ENCODE data around the gene RNF31.

DNA sequence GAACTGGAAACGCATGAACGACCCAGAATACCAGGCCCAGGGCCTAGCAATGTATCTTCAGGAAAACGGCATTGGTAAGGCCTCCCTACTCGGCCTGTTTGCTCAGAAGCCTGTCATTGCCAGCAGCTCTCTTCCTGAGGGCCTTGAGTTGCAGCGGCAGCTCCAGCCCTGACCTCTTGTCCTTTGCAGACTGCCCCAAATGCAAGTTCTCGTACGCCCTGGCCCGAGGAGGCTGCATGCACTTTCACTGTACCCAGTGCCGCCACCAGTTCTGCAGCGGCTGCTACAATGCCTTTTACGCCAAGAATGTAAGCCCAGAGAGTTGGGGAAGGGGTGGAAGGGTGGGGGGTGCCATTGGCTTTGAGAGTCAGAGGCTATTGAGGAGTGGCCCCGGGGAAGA is 10.0 kb downstream of the RNF31 start:
- TF ChIP-seq RAD21 (conservative IDR thresholded peaks at IDR 0.05 in 1 of 2, IDR thresholded peaks at IDR 0.05 in 1 of 2) (no peak), RFX5 (IDR thresholded peaks at IDR 0.05) (no peak), POLR2A (IDR thresholded peaks at IDR 0.05; ENCODE audit: low read length) (no peak), RCOR1 (IDR thresholded peaks at IDR 0.05; ENCODE audit: low read depth, low read length) (no peak), NR3C1 (IDR thresholded peaks at IDR 0.05) (no peak), CEBPB (IDR thresholded peaks at IDR 0.05) (no peak), GATA3 (IDR thresholded peaks at IDR 0.05; ENCODE audit: borderline replicate concordance) (no peak), ESRRA (IDR thresholded peaks at IDR 0.05; ENCODE audit: borderline replicate concordance, low read length) (no peak)
- TF ChIP-seq, protein P1, sequence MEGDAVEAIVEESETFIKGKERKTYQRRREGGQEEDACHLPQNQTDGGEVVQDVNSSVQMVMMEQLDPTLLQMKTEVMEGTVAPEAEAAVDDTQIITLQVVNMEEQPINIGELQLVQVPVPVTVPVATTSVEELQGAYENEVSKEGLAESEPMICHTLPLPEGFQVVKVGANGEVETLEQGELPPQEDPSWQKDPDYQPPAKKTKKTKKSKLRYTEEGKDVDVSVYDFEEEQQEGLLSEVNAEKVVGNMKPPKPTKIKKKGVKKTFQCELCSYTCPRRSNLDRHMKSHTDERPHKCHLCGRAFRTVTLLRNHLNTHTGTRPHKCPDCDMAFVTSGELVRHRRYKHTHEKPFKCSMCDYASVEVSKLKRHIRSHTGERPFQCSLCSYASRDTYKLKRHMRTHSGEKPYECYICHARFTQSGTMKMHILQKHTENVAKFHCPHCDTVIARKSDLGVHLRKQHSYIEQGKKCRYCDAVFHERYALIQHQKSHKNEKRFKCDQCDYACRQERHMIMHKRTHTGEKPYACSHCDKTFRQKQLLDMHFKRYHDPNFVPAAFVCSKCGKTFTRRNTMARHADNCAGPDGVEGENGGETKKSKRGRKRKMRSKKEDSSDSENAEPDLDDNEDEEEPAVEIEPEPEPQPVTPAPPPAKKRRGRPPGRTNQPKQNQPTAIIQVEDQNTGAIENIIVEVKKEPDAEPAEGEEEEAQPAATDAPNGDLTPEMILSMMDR (IDR thresholded peaks at IDR 0.05): no peak
